ENCODE measurements around the gene HSD17B2.

DNA sequence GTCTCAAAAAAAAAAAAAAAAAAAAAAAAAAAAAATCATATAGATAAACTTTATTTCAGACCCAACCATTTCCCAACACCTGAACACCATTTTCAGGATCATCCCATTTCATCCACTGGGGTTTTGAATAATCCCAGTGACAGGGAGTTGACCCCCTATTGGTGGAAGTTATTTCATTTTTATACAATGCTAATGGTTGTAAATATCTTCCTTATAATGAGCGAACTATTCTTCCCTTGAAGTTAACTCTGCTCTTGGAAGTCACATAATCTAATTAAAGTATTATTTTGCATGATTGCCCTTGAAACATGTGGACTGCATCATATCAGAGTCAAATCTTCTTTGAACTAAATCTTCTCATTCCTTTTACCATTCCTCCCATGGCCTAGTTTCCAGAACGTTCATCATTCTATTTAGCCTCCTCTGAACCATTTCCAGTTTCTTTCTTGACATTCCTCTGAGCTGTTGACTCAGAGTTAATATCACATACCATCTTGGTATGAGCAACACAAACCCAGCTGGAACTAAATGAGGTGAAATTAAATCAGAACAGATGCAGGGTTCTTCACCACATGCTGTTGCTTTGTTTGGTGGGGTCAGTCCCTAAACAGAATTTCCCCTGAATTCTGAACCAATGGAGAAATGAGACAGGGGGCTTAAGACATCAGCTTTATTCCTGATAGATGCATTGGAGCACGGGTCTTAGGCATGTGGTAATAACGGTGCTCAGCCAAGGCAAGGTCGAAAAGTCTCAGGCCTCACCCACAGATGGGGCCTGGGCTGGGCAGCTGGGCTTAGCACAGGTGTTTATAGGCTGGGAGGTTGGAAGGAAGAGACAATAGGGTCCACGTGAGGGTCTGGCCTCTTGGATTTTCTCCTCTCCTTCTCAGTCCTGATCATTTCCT is 8.9 kb downstream of the HSD17B2 start:
- TF ChIP-seq, protein P1, sequence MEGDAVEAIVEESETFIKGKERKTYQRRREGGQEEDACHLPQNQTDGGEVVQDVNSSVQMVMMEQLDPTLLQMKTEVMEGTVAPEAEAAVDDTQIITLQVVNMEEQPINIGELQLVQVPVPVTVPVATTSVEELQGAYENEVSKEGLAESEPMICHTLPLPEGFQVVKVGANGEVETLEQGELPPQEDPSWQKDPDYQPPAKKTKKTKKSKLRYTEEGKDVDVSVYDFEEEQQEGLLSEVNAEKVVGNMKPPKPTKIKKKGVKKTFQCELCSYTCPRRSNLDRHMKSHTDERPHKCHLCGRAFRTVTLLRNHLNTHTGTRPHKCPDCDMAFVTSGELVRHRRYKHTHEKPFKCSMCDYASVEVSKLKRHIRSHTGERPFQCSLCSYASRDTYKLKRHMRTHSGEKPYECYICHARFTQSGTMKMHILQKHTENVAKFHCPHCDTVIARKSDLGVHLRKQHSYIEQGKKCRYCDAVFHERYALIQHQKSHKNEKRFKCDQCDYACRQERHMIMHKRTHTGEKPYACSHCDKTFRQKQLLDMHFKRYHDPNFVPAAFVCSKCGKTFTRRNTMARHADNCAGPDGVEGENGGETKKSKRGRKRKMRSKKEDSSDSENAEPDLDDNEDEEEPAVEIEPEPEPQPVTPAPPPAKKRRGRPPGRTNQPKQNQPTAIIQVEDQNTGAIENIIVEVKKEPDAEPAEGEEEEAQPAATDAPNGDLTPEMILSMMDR (IDR thresholded peaks at IDR 0.05) = no peak
- TF ChIP-seq ZFX (IDR thresholded peaks at IDR 0.05; ENCODE audit: borderline replicate concordance) = no peak

All from 22Rv1 (cell line).